ENCODE results near the gene COL1A2.

DNA sequence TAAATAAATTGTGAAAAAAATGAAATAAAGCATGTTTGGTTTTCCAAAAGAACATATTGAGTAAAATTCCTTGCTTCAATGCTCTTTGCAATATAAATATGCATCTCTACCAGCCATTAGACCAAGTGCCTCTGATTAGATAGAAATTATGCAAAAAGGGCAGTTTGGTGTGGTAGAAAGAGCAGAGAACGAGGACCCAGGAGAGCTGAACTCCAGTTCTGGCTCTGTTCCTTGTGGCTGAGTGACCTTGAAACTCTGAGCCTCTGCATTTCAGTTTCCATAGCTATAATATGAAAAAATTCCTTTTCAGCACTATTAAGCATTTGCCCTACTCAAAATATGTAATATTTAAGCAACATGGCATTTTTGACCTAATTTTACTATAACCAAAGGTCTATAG is 36.5 kb downstream of the COL1A2 start:
- TF ChIP-seq CTCF (IDR thresholded peaks at IDR 0.05) (no peak), POLR2A (IDR thresholded peaks at IDR 0.05) (no peak)
